NCI-H526 (cell line): Measurements from ENCODE around the gene ICAM4.
"Not testable (repeated sequence)": the region's sequence is repeated elsewhere in the genome, so short reads cannot be mapped to it uniquely, and the experiment has no call there.

ENCODE experiments used
- DNase-seq, 2 experiments: peaks; one replicate each; lab custom pipeline; 2025; lab: John Stamatoyannopoulos, UW

ICAM4 gene

GRCh38 chr19:10269333-10270179, 17.2 kb upstream of the ICAM4 start:
- peak in 1 of 2 experiments; percentile 69 for DNase-seq

GRCh38 chr19:10270180-10270615, 16.6 kb upstream of the ICAM4 start:
- no peak for DNase-seq

GRCh38 chr19:10270616-10271394, 15.9 kb upstream of the ICAM4 start, which contains the start of gene ICAM1:
Gene ICAM1, plus strand, starts transcription at chr19:10271120. Its CDS starts 40 bp downstream, at chr19:10271160.
- DNase-seq, result peak in 1 of 2 experiments; percentile 22

- DNase-seq, result no peak
Observed at GRCh38 chr19:10271543-10272086, 15.1 kb upstream of the ICAM4 start.

GRCh38 chr19:10274589-10274988, 12.2 kb upstream of the ICAM4 start:
- no peak for DNase-seq

GRCh38 chr19:10277795-10278589, 8.8 kb upstream of the ICAM4 start:
- DNase-seq, result no peak

- DNase-seq, result no peak
Observed at GRCh38 chr19:10278935-10279334, 7.8 kb upstream of the ICAM4 start.

- no peak for DNase-seq
Observed at GRCh38 chr19:10279737-10280442, 6.9 kb upstream of the ICAM4 start.

GRCh38 chr19:10282043-10282442, 4.7 kb upstream of the ICAM4 start:
- not testable (repeated sequence) for DNase-seq

- no peak for DNase-seq
Observed at GRCh38 chr19:10283301-10284064, 3.3 kb upstream of the ICAM4 start.

GRCh38 chr19:10284065-10284959, 2.4 kb upstream of the ICAM4 start:
- no peak for DNase-seq

GRCh38 chr19:10284960-10285278, 1.8 kb upstream of the ICAM4 start:
- DNase-seq, result no peak

GRCh38 chr19:10285393-10285792, 1.4 kb upstream of the ICAM4 start:
- DNase-seq, result no peak

- peak in 1 of 2 experiments; percentile 56 for DNase-seq
Observed at GRCh38 chr19:10288662-10289166, 2.0 kb downstream of the ICAM4 start.

- peak in 1 of 2 experiments; percentile 75 for DNase-seq
Observed at GRCh38 chr19:10289167-10289835, 2.5 kb downstream of the ICAM4 start.

GRCh38 chr19:10289836-10290356, 3.1 kb downstream of the ICAM4 start, which contains the start of gene ICAM5:
Gene ICAM5, plus strand, starts transcription at chr19:10289952. Its CDS starts 92 bp downstream, at chr19:10290044.
- peak in 1 of 2 experiments; percentile 23 for DNase-seq

GRCh38 chr19:10290357-10290875, 3.7 kb downstream of the ICAM4 start:
- DNase-seq, result no peak
